HG03064 (cell line): Measurements from ENCODE around the gene CRACR2B.

Experiments
- ATAC-seq: cut with Tn5 transposase; IDR thresholded peaks from one replicate; pipeline ENCODE4 v1.9.1; 2021; ENCODE audit warnings: low read depth; ENCODE audit not compliant: unreplicated experiment

Gene CRACR2B

GRCh38 chr11:825366-826226 is 2.1 kb upstream of the CRACR2B start:
- no peak for ATAC-seq

GRCh38 chr11:826227-826621 is 1.5 kb upstream of the CRACR2B start:
- no peak for ATAC-seq

- no peak for ATAC-seq
Measured at GRCh38 chr11:826836-827145, 928 bp upstream of the CRACR2B start.

GRCh38 chr11:827146-827896 is 398 bp upstream of the CRACR2B start:
- ATAC-seq = peak; percentile 37

GRCh38 chr11:828506-829175 is 922 bp downstream of the CRACR2B start:
- no peak for ATAC-seq

GRCh38 chr11:829176-829846 is 1.6 kb downstream of the CRACR2B start:
- no peak for ATAC-seq

GRCh38 chr11:829847-830294 is 2.2 kb downstream of the CRACR2B start:
- no peak for ATAC-seq

GRCh38 chr11:830295-831117 is 2.8 kb downstream of the CRACR2B start:
- ATAC-seq = no peak

GRCh38 chr11:831118-831864 is 3.6 kb downstream of the CRACR2B start:
- ATAC-seq = no peak

GRCh38 chr11:831961-832528 is 4.3 kb downstream of the CRACR2B start:
- ATAC-seq = no peak

GRCh38 chr11:832529-833113 is 4.9 kb downstream of the CRACR2B start, which contains the start of gene CD151:
Gene CD151 (plus strand): TSS chr11:832952. CDS start chr11:836070, 3,118 bp downstream.
- no peak for ATAC-seq

GRCh38 chr11:833114-833791 is 5.5 kb downstream of the CRACR2B start:
- no peak for ATAC-seq

GRCh38 chr11:833849-834311 is 6.2 kb downstream of the CRACR2B start:
- ATAC-seq = no peak

- no peak for ATAC-seq
Measured at GRCh38 chr11:834371-835316, 6.9 kb downstream of the CRACR2B start.

- no peak for ATAC-seq
Measured at GRCh38 chr11:836274-836673, 8.6 kb downstream of the CRACR2B start.

- no peak for ATAC-seq
Measured at GRCh38 chr11:836700-837099, 9.0 kb downstream of the CRACR2B start.
